Jurkat, Clone E6-1 (cell line): Measurements from ENCODE around the gene SH3D21.

Experiments
- DNase-seq: peaks from one replicate; pipeline ENCODE4 v3.0.0-alpha.2; 2011; ENCODE audit warnings: low read depth, low spot score
- H3K4me3 ChIP-seq: 2 replicates; pipeline ENCODE4 v1.5.1; 2011; ENCODE audit warnings: mild to moderate bottlenecking, low read length, control low read depth, moderate library complexity

Gene SH3D21

GRCh38 chr1:36300526-36300925 is 5.6 kb upstream of the SH3D21 start:
- DNase-seq: no peak
- no peak overlapping the region for H3K4me3 ChIP-seq

GRCh38 chr1:36301220-36301619 is 4.9 kb upstream of the SH3D21 start:
- H3K4me3 ChIP-seq: no peak overlapping the region
- no peak for DNase-seq

GRCh38 chr1:36303244-36303643 is 2.9 kb upstream of the SH3D21 start:
- no peak overlapping the region for H3K4me3 ChIP-seq
- no peak for DNase-seq

DNA sequence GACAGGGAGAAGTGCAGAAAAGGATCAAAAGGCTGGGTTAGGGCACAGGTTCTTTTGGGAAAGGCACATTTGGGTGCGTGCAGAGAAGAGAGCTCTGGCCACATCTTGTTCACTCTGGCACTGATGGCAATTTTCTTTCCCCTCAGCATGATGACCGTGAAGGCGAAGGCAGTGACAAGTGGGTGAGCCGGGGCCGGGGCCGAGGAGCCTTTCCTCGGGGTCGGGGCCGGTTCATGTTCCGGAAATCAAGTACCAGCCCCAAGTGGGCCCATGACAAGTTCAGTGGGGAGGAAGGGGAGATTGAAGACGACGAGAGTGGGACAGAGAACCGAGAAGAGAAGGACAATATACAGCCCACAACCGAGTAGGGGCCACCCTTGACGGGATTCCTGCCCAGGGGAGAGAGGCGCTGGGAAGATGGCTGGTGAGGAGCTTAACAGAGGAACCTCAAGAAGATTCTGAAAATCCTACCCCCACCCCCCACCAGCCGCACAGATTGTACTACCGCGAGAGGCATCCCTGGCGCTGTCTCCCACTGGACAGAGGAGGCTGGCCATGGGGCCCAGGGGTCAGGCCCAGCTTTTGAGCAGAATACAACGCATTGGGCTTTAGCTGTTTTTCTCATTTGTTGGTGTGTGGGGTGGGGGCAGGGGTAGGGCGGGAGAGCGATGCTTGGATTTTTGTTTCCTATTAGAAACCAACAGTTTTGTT is 2.4 kb upstream of the SH3D21 start:
- DNase-seq: no peak
- no peak overlapping the region for H3K4me3 ChIP-seq

GRCh38 chr1:36304521-36304920 is 1.6 kb upstream of the SH3D21 start:
- DNase-seq: no peak
- no peak overlapping the region for H3K4me3 ChIP-seq

- H3K4me3 ChIP-seq: no peak overlapping the region
- no peak for DNase-seq
These were observed 926 bp upstream of the SH3D21 start for GRCh38 chr1:36304970-36305914.

DNA sequence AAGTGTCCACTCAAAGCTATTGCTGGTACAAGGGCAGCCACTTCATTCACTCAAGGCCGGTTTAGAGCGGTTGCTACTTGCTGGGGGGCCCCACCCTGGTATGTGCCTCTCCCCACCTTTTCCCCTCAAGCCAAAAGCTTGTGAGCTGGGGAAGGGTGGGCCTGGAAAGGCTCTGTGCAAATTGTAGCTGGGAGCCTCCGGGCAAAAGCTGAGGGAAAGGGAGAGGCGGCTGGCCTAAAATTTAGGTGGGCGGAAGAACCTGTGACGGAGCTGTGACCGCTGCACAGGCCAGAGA is 306 bp upstream of the SH3D21 start:
- no peak overlapping the region; the same call in 1 of the 2 replicates for H3K4me3 ChIP-seq
- no peak for DNase-seq

DNA sequence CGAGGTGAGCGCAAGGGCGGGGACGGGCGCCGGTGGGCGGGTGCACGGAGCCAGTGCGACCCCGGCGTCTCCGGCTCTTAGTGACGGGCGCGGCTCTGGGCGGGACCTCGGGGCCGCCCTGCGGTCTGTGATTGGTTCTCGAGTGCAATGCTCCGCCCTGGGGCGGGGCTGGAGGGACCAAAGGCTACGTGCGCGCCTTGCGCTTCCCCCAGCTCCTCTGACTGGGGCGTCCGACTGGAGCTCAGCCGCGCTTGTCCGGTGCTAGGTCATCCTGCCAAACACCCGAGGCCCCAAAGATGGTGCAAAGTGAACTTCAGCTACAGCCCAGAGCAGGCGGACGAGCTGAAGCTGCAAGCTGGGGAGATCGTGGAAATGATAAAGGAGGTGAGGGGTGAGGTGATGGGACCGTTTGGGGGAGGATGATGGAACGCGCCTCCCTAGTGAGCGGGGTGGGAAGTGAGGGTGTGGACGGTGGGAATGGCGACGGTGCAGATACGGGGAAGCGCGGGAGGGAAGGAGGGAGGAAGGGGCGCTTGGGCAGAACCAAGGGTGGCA is 811 bp downstream of the SH3D21 start:
- peak overlapping the region; percentile 82 for H3K4me3 ChIP-seq
- DNase-seq: peak; percentile 90

- DNase-seq: no peak
These were observed 1.6 kb downstream of the SH3D21 start for GRCh38 chr1:36307601-36308330.

DNA sequence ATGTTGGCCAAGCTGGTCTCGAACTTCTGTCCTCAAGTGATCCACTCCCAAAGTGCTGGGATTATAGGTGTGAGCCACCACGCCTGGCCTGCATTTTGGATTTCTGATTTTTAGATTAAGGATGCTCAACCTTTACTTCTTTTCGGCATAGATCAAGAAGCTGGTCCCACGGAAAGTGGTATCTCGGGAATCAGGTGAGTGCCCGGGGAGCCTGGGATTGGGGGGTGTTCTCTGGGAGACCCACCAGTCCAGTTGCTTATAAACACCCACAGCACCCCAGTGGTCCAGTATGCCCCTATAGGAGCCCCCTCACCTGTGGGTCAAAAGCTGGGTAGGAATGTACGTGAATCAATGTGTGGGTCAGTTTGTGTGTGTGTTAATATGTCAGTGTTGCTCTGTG is 3.2 kb downstream of the SH3D21 start:
- DNase-seq: no peak
- H3K4me3 ChIP-seq: no peak overlapping the region

More at GRCh38 chr1:36307601-36308330, 1.6 kb downstream of the SH3D21 start:
- H3K4me3 ChIP-seq: peak overlapping the region; percentile 82

GRCh38 chr1:36320291-36320761 is 14.2 kb downstream of the SH3D21 start:
- H3K4me3 ChIP-seq: no peak overlapping the region
- no peak for DNase-seq

GRCh38 chr1:36320767-36321118 is 14.6 kb downstream of the SH3D21 start:
- no peak overlapping the region for H3K4me3 ChIP-seq
- DNase-seq: no peak

DNA sequence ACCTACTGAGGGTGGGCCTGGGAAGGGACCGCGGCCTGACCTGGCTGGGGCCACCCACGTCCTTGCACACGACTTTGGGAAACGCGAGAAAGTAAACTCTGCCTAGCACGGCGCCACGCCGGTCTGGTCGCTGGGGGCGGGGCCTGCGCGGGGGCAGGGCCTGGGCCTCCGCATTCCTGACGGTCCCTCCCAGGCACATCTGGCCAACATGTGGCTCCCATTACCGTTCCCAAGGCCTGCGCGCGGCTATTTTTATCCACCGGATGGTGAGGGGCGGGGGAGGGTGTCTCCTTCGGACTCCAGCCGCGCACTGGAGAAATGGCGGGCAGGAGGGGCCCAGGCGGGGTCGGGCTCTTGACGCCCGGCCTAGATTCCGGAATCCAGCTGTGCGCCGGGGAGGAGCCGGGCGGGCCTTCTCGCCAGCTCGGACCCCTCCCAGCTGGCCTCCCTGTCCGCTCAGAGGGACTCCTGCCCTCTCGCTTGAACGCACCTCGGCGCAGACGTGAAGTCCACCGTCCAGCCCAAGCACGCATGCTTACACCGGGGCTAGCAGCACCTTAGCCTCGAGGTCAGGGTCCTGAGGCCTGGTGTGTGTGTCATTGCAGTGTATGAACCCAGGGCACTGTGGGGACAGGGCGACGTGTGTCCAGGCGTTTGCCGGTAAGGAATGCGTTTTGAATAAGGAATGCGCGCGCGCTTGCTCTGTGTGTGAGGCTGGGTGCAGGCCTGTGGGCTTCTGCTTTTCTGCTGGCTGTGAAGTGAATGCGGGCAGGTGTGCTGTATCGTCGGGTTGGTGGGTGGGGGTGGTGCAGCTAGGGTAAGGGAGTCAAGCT is 15.2 kb downstream of the SH3D21 start:
- no peak for DNase-seq
- H3K4me3 ChIP-seq: no peak overlapping the region

DNA sequence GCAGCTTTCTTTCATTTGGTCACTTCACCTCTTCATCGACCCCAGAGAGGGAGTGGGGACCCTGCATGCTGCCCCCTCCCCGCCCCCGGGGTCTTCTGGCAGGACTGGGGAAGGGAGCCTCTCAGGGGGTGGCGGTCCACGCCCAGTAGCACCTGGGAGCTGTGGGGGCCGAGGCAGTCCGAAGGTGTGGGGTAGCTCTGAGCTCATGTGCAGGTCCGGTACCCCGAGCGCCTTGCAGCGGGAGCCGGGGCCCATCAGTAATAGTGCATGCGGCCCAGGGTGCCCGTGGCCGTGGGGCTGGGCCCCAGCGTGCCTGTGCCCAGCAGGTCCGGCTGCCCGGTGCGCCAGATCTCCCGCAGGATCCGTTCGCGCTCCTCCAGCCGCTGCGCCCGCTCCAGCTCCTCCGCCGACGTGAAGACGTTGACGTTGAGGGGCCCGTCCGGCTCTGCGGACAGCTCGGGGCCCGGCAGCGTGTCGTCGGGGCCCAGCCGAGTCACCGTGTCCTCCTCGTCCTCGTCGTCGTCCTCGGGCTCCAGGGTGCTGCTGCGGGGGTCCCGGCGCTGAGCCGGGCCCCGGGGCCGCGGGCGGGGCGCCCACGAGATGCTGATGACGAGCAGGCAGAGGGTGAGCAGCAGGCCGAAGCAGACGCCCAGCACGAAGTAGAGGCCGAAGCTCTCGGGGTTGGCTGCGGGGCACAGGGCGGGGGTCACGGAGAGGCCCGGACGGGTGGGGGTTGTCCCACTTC is 16.0 kb downstream of the SH3D21 start:
- DNase-seq: no peak
- no peak overlapping the region for H3K4me3 ChIP-seq

DNA sequence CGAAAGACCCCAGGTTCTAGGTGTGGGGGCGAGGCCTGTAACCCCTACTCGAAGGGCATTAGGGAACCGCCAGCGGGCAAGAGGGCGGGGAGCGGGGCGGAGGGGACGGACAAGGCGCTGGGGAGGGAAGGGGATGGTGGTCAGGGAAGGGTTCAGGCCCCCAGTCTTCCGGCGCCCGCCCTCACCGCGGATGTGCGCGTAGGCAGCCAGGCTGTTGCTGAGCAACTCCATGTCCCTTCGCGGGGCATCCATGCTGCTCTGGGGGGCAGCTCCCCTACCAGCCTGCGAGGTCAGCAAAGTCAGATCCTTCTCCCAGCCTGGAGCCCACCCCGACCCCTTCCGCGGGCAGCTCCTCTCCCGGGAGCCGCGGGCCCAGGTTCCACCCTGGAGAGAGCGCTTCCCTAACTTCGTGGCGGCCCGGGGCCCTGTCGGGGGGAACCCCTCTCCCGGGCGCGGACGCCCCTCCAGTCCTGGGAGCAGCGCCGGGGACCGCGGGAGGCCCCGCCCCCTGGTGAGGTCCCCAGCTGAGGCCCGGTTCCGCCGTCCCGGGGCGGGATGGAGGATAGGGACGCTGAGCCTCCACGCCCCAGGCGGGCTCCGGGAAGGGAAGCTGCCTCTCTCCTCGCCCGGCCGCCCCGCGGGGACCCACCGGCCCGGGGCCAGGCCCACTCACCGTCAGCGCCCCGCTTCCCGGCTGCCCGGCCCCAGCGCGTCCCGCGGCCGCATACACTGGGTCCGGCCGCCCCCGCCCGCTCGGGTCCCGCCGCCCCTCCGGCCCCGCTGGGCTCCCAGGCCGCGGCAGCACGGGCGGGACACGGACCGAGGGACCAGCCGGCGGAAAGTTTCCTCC is 16.8 kb downstream of the SH3D21 start:
- no peak for DNase-seq
- peak overlapping the region; percentile 50 for H3K4me3 ChIP-seq

GRCh38 chr1:36323636-36324352 is 17.6 kb downstream of the SH3D21 start, which contains the start of gene EVA1B:
Gene EVA1B, minus strand, starts transcription at chr1:36323645. Its CDS starts 608 bp downstream, at chr1:36323037.
- peak; percentile 18 for DNase-seq
- peak within 1 kb of the TSS; percentile 50 for H3K4me3 ChIP-seq

DNA sequence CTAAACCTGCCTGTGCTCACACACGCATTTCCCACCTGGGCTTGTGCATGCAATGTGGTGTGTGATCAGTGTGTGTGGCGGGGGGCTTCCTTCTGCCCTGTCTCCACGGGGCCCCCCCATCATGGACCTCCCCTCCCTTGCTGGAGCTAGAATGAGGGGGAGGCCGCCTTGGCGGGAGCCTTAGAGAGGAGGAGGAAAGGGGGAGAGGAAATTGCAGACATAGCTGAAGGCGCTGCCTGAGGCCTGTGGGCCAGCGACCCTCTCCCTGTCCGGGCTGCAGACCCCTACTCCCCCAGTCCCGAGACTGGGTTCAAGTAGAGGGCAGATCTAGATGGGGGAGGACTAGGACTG is 18.2 kb downstream of the SH3D21 start:
- H3K4me3 ChIP-seq: no peak overlapping the region
- DNase-seq: no peak
